CD8-positive, alpha-beta memory T cell (primary cell): ENCODE measurements around the gene PSMA8. TPM values are rescaled to one million over a fixed set of nuclear protein-coding genes. Genes with fewer than 3 reads are reported as not detected.
"Not testable (repeated sequence)": the region's sequence is repeated elsewhere in the genome, so short reads cannot be mapped to it uniquely, and the experiment has no call there.

Source experiments
- CTCF ChIA-PET: fragments of 350-600 bp; sonication (Branson Sonifier 250); formaldehyde crosslinking; loops from one replicate; lab custom pipeline; 2021; ENCODE audit warnings: antibody characterized with exemption; lab: Charles Lee
- POLR2A ChIA-PET: fragments of 350-600 bp; sonication (Branson Sonifier 250); formaldehyde crosslinking; loops from one replicate; lab custom pipeline; 2021; ENCODE audit warnings: antibody characterized with exemption; lab: Charles Lee
- DNase-seq, 5 donors: peaks; one replicate each; pipeline versions ENCODE4 v3.0.0 to v3.0.0-alpha.2; 2020 to 2022; ENCODE audit warnings: mixed read lengths in 1 of 5
- H3K27ac ChIP-seq: one replicate; pipeline ENCODE4 v1.7.0; 2013; ENCODE audit warnings: low read depth, mild to moderate bottlenecking, low read length, moderate library complexity
- H3K27me3 ChIP-seq: 2 replicates; pipeline ENCODE4 v1.7.0; 2013; ENCODE audit warnings: low read length, mild to moderate bottlenecking; ENCODE audit not compliant: insufficient read depth, poor library complexity, severe bottlenecking
- H3K36me3 ChIP-seq: 2 replicates; pipeline ENCODE4 v1.7.0; 2013; ENCODE audit warnings: mild to moderate bottlenecking, low read length, moderate library complexity; ENCODE audit not compliant: insufficient read depth
- H3K4me1 ChIP-seq: 2 replicates; pipeline ENCODE4 v1.7.0; 2013; ENCODE audit warnings: mild to moderate bottlenecking, low read length, moderate library complexity; ENCODE audit not compliant: insufficient read depth
- H3K4me3 ChIP-seq: 2 replicates; pipeline ENCODE4 v1.7.0; 2013; ENCODE audit warnings: mild to moderate bottlenecking, low read length
- H3K9me3 ChIP-seq: 2 replicates; pipeline ENCODE4 v1.7.0; 2013; ENCODE audit warnings: mild to moderate bottlenecking, low read length
- H3K27ac Mint-ChIP-seq, 8 donors: one replicate each; pipeline ENCODE4 v1.8.0; 2020 to 2021; ENCODE audit warnings: mixed read lengths in 8 of 8, mild to moderate bottlenecking in 6 of 8, inconsistent platforms in 3 of 8, moderate library complexity in 3 of 8
- H3K27me3 Mint-ChIP-seq, 2 donors: one replicate each; pipeline ENCODE4 v1.8.0; 2020 to 2021; ENCODE audit warnings: mixed read lengths in 2 of 2, mild to moderate bottlenecking in 1 of 2, moderate library complexity in 1 of 2
- H3K36me3 Mint-ChIP-seq, 3 donors: one replicate each; pipeline ENCODE4 v1.8.0; 2020 to 2021; ENCODE audit warnings: mixed read lengths in 3 of 3, inconsistent platforms in 1 of 3, mild to moderate bottlenecking in 1 of 3
- H3K4me1 Mint-ChIP-seq, 3 donors: one replicate each; pipeline ENCODE4 v1.8.0; 2020 to 2021; ENCODE audit warnings: mixed read lengths in 3 of 3, inconsistent platforms in 1 of 3, mild to moderate bottlenecking in 1 of 3
- H3K4me3 Mint-ChIP-seq, 7 donors: one replicate each; pipeline ENCODE4 v1.8.0; 2020 to 2021; ENCODE audit warnings: mixed read lengths in 7 of 7, mild to moderate bottlenecking in 6 of 7, moderate library complexity in 4 of 7, inconsistent platforms in 2 of 7
- H3K9me3 Mint-ChIP-seq, 5 donors: one replicate each; pipeline ENCODE4 v1.8.0; 2020 to 2022; ENCODE audit warnings: mixed read lengths in 5 of 5, mild to moderate bottlenecking in 3 of 5, moderate library complexity in 2 of 5, inconsistent platforms in 1 of 5
- polyA plus RNA-seq: library from polyadenylated mRNA; unstranded; fragments of 300-500 nt; fragmentation: Illumina TruSeq; gene quantifications from one replicate; pipeline ENCODE4 v1.2.3, GENCODE V29; 2021
- total RNA-seq, 2 experiments: library from RNA; stranded (reverse); gene quantifications; one replicate each; pipeline ENCODE4 v1.2.3, GENCODE V29; 2021

Gene PSMA8
- total and polyA plus RNA-seq, 3 experiments from 2014 or later, result 1.4 to 2.1 (median 1.7) TPM

GRCh38 chr18:26242392-26242791 is 108.7 kb downstream of the PSMA8 start:
- H3K36me3 ChIP-seq, CTCF ChIA-PET, H3K27me3 Mint-ChIP-seq, H3K4me1 ChIP-seq, DNase-seq, H3K9me3 ChIP-seq, H3K27ac ChIP-seq, H3K4me3 ChIP-seq, POLR2A ChIA-PET, H3K4me3 Mint-ChIP-seq, H3K27me3 ChIP-seq, H3K27ac Mint-ChIP-seq: not testable (repeated sequence)
- H3K4me1 Mint-ChIP-seq, result peaks cover 4 to 12% (median 6%) of the 10 kb centered on the region in 3 donors
- peaks cover 5 to 27% (median 12%) of the 10 kb centered on the region in 5 donors for H3K9me3 Mint-ChIP-seq
- H3K36me3 Mint-ChIP-seq, result peaks cover 0 to 36% (median 3%) of the 10 kb centered on the region in 3 donors

Other genes starting within 250 kb of the PSMA8 start
- gene SS18, start 43.3 kb upstream of the PSMA8 start, total RNA-seq, result 10 to 100 TPM; 52.8 to 55.5 TPM
- 41.3 TPM for gene SS18, start 43.3 kb upstream of the PSMA8 start, polyA plus RNA-seq
- 10 to 100 TPM; 18.7 to 19.5 TPM for gene TAF4B, start 92.6 kb downstream of the PSMA8 start, total RNA-seq
- gene TAF4B, start 92.6 kb downstream of the PSMA8 start, polyA plus RNA-seq, result 4.3 TPM